Renal cortical epithelial cell (primary cell): ENCODE data around the gene STKLD1. TPM values are rescaled to one million over a fixed set of nuclear protein-coding genes. Genes with fewer than 3 reads are reported as not detected.
"Not testable (repeated sequence)": the region's sequence is repeated elsewhere in the genome, so short reads cannot be mapped to it uniquely, and the experiment has no call there.

Experiments used
- DNase-seq: peaks from one replicate; pipeline ENCODE4 v3.0.0-alpha.2; 2011; ENCODE audit warnings: low read depth
- total RNA-seq: library from RNA; depleted of rRNA; stranded (reverse); fragments of >200 nt; gene quantifications from 2 replicates; pipeline ENCODE4 v1.2.3, GENCODE V29; 2014

STKLD1 gene
- 0.35 and 0.40 TPM in 2 replicates for total RNA-seq

GRCh38 chr9:133375724-133376654 lies at the start of gene STKLD1, which contains the start of gene SURF4:
TSS of gene STKLD1 (plus strand) at chr9:133376366. CDS start at chr9:133376474, 108 bp downstream.
TSS of gene SURF4 (minus strand) at chr9:133376060. CDS start at chr9:133375969, 91 bp downstream.
- DNase-seq, result peak; percentile 80

- DNase-seq, result not testable (repeated sequence)
Measured at GRCh38 chr9:133327021-133327420, 49.1 kb upstream of the STKLD1 start.

- no peak for DNase-seq
Measured at GRCh38 chr9:133327834-133328484, 48.2 kb upstream of the STKLD1 start.

GRCh38 chr9:133329306-133330156 lies 46.6 kb upstream of the STKLD1 start:
- DNase-seq, result peak; percentile 30

- no peak for DNase-seq
Measured at GRCh38 chr9:133331221-133331620, 44.9 kb upstream of the STKLD1 start.

- DNase-seq, result no peak
Measured at GRCh38 chr9:133331641-133332380, 44.4 kb upstream of the STKLD1 start.

GRCh38 chr9:133332381-133332730 lies 43.8 kb upstream of the STKLD1 start:
- no peak for DNase-seq

- no peak for DNase-seq
Measured at GRCh38 chr9:133333011-133333410, 43.2 kb upstream of the STKLD1 start.

GRCh38 chr9:133333566-133333965 lies 42.6 kb upstream of the STKLD1 start:
- no peak for DNase-seq

- no peak for DNase-seq
Measured at GRCh38 chr9:133334161-133334560, 42.0 kb upstream of the STKLD1 start.

GRCh38 chr9:133334888-133335287 lies 41.3 kb upstream of the STKLD1 start:
- not testable (repeated sequence) for DNase-seq

GRCh38 chr9:133335924-133336811 lies 40.0 kb upstream of the STKLD1 start, which contains the start of gene SURF6:
TSS of gene SURF6 (minus strand) at chr9:133336188. CDS start at chr9:133336132, 56 bp downstream.
- DNase-seq, result peak; percentile 65

GRCh38 chr9:133339641-133340040 lies 36.5 kb upstream of the STKLD1 start:
- DNase-seq, result no peak

- no peak for DNase-seq
Measured at GRCh38 chr9:133340256-133340655, 35.9 kb upstream of the STKLD1 start.

GRCh38 chr9:133340916-133341315 lies 35.2 kb upstream of the STKLD1 start:
- DNase-seq, result no peak

- DNase-seq, result no peak
Measured at GRCh38 chr9:133341369-133342068, 34.6 kb upstream of the STKLD1 start.

- DNase-seq, result no peak
Measured at GRCh38 chr9:133342069-133342406, 34.1 kb upstream of the STKLD1 start.

GRCh38 chr9:133342570-133342969 lies 33.6 kb upstream of the STKLD1 start:
- no peak for DNase-seq

GRCh38 chr9:133344071-133344470 lies 32.1 kb upstream of the STKLD1 start:
- DNase-seq, result no peak

- DNase-seq, result no peak
Measured at GRCh38 chr9:133344979-133345378, 31.2 kb upstream of the STKLD1 start.
